WTC11 (cell line): ENCODE results near the gene CNTNAP2. TPM values are rescaled to one million over a fixed set of nuclear protein-coding genes. Genes with fewer than 3 reads are reported as not detected.

ENCODE experiments used
- ATAC-seq: fragments of 200-7000 bp; cut with Tn5 transposase; 2 replicates; pipeline ENCODE4 v1.10.0; 2021; ENCODE audit warnings: mild to moderate bottlenecking, moderate library complexity
- CTCF ChIA-PET: fragments of 300-600 bp; sonication (Branson Sonifier 250); formaldehyde crosslinking; loops from one replicate; lab custom pipeline; 2021; ENCODE audit warnings: antibody characterized with exemption; lab: Charles Lee
- POLR2A ChIA-PET: fragments of 350-600 bp; sonication (Branson Sonifier 250); formaldehyde crosslinking; loops from one replicate; lab custom pipeline; 2021; ENCODE audit warnings: antibody characterized with exemption; lab: Charles Lee
- DNase-seq: peaks from one replicate; pipeline ENCODE4 v3.0.0; 2021; ENCODE audit warnings: low spot score
- H3K27ac Mint-ChIP-seq: 2 replicates; pipeline ENCODE4 v1.8.0; 2021; ENCODE audit warnings: mixed read lengths
- H3K27me3 Mint-ChIP-seq: 2 replicates; pipeline ENCODE4 v1.8.0; 2021; ENCODE audit warnings: low read depth, mild to moderate bottlenecking, moderate library complexity, mixed read lengths
- H3K36me3 Mint-ChIP-seq: 2 replicates; pipeline ENCODE4 v1.8.0; 2021; ENCODE audit warnings: mixed read lengths
- H3K4me1 Mint-ChIP-seq: 2 replicates; pipeline ENCODE4 v1.8.0; 2022; ENCODE audit warnings: mixed read lengths
- H3K4me3 Mint-ChIP-seq: 2 replicates; pipeline ENCODE4 v1.8.0; 2021; ENCODE audit warnings: mild to moderate bottlenecking, moderate library complexity, mixed read lengths
- H3K9me3 Mint-ChIP-seq: 2 replicates; pipeline ENCODE4 v1.8.0; 2021; ENCODE audit warnings: mixed read lengths
- ARID4B ChIP-seq: sonication (generic); formaldehyde crosslinking; IDR thresholded peaks from 2 replicates; pipeline ENCODE4 v1.8.0; 2023; ENCODE audit warnings: missing genetic modification reagents, mild to moderate bottlenecking, borderline replicate concordance
- ATF1 ChIP-seq: sonication (generic); formaldehyde crosslinking; IDR thresholded peaks from 2 replicates; pipeline ENCODE4 v1.8.1; 2023; ENCODE audit warnings: mild to moderate bottlenecking, moderate library complexity, missing genetic modification reagents
- ATF6 ChIP-seq: sonication (generic); formaldehyde crosslinking; IDR thresholded peaks from 2 replicates; pipeline ENCODE4 v1.8.1; 2023; ENCODE audit warnings: mild to moderate bottlenecking, missing genetic modification reagents
- ELF4 ChIP-seq: sonication (generic); formaldehyde crosslinking; IDR thresholded peaks from 2 replicates; pipeline ENCODE4 v1.8.1; 2022; ENCODE audit warnings: low read depth, mild to moderate bottlenecking, moderate library complexity, missing genetic modification reagents
- ERG ChIP-seq: fragments of 250-450 bp; sonication (Bioruptor Pico); IDR thresholded peaks from 2 replicates; pipeline ENCODE4 v1.8.0; 2021; ENCODE audit warnings: mild to moderate bottlenecking
- ESRRA ChIP-seq: sonication (generic); formaldehyde crosslinking; IDR thresholded peaks from 2 replicates; pipeline ENCODE4 v1.8.1; 2022; ENCODE audit warnings: mild to moderate bottlenecking, missing genetic modification reagents, borderline replicate concordance
- ETV6 ChIP-seq: sonication (generic); formaldehyde crosslinking; IDR thresholded peaks from 2 replicates; pipeline ENCODE4 v1.8.1; 2022; ENCODE audit warnings: mild to moderate bottlenecking, missing genetic modification reagents
- FOXK1 ChIP-seq: sonication (generic); formaldehyde crosslinking; IDR thresholded peaks from 2 replicates; pipeline ENCODE4 v1.8.0; 2022; ENCODE audit warnings: mild to moderate bottlenecking, moderate library complexity, missing genetic modification reagents
- NFATC4 ChIP-seq: fragments of 250-450 bp; sonication (Bioruptor Pico); IDR thresholded peaks from 2 replicates; pipeline ENCODE4 v1.9.0; 2021; ENCODE audit warnings: mild to moderate bottlenecking
- PREB ChIP-seq: sonication (generic); formaldehyde crosslinking; IDR thresholded peaks from 2 replicates; pipeline ENCODE4 v1.8.1; 2022; ENCODE audit warnings: mild to moderate bottlenecking, missing genetic modification reagents, moderate library complexity, borderline replicate concordance
- SP1 ChIP-seq: sonication (generic); formaldehyde crosslinking; conservative IDR thresholded peaks from 2 replicates; pipeline ENCODE4 v1.8.1; 2022; ENCODE audit warnings: missing genetic modification reagents
- ZBTB21 ChIP-seq: sonication (generic); formaldehyde crosslinking; IDR thresholded peaks from 2 replicates; pipeline ENCODE4 v1.8.1; 2023; ENCODE audit warnings: mild to moderate bottlenecking, missing genetic modification reagents, borderline replicate concordance
- ZBTB43 ChIP-seq: sonication (generic); formaldehyde crosslinking; IDR thresholded peaks from 2 replicates; pipeline ENCODE4 v1.8.1; 2023; ENCODE audit warnings: mild to moderate bottlenecking, missing genetic modification reagents
- ZNF263 ChIP-seq: sonication (generic); formaldehyde crosslinking; IDR thresholded peaks from 2 replicates; pipeline ENCODE4 v1.8.1; 2022; ENCODE audit warnings: low read depth, mild to moderate bottlenecking, moderate library complexity, missing genetic modification reagents
- ZNF317 ChIP-seq: sonication (generic); formaldehyde crosslinking; IDR thresholded peaks from 2 replicates; pipeline ENCODE4 v1.8.1; 2023; ENCODE audit warnings: low read depth, mild to moderate bottlenecking, moderate library complexity, missing genetic modification reagents, borderline replicate concordance
- ZNF512 ChIP-seq: sonication (generic); formaldehyde crosslinking; IDR thresholded peaks from 2 replicates; pipeline ENCODE4 v1.8.1; 2022; ENCODE audit warnings: missing genetic modification reagents, borderline replicate concordance
- total RNA-seq: library from RNA; stranded (reverse); gene quantifications from 3 replicates; pipeline ENCODE4 v1.2.3, GENCODE V29; 2021
- TF ChIP-seq, protein P1 (sequence below): fragments of 250-450 bp; sonication (Bioruptor Pico); IDR thresholded peaks from 2 replicates; pipeline ENCODE4 v1.9.0; 2021; ENCODE audit warnings: mild to moderate bottlenecking
- TF ChIP-seq, protein P2 (sequence below): fragments of 250-450 bp; sonication (Bioruptor Pico); conservative IDR thresholded peaks from 2 replicates; pipeline ENCODE4 v1.9.0; 2021; ENCODE audit warnings: mild to moderate bottlenecking

CNTNAP2 gene
- total RNA-seq, 1 experiment from 2014 or later, result 63.8 TPM

DNA sequence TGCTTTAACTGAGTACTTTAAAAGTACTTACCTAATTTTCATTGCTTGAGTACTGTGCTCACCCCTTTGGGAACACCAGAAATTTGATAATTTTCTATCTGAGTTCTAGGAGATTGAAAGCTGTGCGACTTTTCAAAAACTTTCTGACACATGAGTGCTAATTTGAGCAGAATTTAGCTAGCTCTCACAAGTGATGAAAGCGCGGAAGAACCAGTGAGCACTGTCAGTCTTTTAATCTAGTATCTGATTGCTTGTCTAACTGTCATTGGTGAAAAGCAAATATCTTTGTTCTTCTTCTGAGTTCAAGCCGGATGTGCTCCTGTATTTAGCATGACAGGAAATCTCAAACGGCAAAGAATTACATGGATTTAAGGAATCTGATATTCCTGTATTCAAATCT lies 899.4 kb downstream of the CNTNAP2 start (continued):
- TF ChIP-seq ATF6 (no peak), ETV6 (no peak), ERG (CRISPR knock-in tag) (no peak), ZBTB43 (CRISPR knock-in tag) (no peak), ESRRA (no peak), SP1 (CRISPR knock-in tag) (no peak), ZNF512 (no peak), PREB (no peak)
- TF ChIP-seq, protein P1, sequence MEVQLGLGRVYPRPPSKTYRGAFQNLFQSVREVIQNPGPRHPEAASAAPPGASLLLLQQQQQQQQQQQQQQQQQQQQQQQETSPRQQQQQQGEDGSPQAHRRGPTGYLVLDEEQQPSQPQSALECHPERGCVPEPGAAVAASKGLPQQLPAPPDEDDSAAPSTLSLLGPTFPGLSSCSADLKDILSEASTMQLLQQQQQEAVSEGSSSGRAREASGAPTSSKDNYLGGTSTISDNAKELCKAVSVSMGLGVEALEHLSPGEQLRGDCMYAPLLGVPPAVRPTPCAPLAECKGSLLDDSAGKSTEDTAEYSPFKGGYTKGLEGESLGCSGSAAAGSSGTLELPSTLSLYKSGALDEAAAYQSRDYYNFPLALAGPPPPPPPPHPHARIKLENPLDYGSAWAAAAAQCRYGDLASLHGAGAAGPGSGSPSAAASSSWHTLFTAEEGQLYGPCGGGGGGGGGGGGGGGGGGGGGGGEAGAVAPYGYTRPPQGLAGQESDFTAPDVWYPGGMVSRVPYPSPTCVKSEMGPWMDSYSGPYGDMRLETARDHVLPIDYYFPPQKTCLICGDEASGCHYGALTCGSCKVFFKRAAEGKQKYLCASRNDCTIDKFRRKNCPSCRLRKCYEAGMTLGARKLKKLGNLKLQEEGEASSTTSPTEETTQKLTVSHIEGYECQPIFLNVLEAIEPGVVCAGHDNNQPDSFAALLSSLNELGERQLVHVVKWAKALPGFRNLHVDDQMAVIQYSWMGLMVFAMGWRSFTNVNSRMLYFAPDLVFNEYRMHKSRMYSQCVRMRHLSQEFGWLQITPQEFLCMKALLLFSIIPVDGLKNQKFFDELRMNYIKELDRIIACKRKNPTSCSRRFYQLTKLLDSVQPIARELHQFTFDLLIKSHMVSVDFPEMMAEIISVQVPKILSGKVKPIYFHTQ (CRISPR knock-in tag), result no peak
- TF ChIP-seq, all 79 proteins: peak for 0

- no peak overlapping the region for H3K4me3 Mint-ChIP-seq
- POLR2A ChIA-PET, result no interaction called here
- ATAC-seq, result no peak
- no peak for DNase-seq
- no peak overlapping the region for H3K27ac Mint-ChIP-seq
- H3K36me3 Mint-ChIP-seq, result no peaks in the 10 kb centered on the region
- no peaks in the 10 kb centered on the region for H3K4me1 Mint-ChIP-seq
- no peaks in the 10 kb centered on the region for H3K27me3 Mint-ChIP-seq
- CTCF ChIA-PET, result no interaction called here
- H3K9me3 Mint-ChIP-seq, result peaks cover 4% of the 10 kb centered on the region
- TF ChIP-seq ZNF317 (CRISPR knock-in tag), result no peak
- TF ChIP-seq ZNF263 (CRISPR knock-in tag), result no peak
- no peak for TF ChIP-seq PREB
- no peak for TF ChIP-seq ESRRA
- TF ChIP-seq NFATC4 (CRISPR knock-in tag), result no peak
- no peak for TF ChIP-seq ELF4
- TF ChIP-seq ARID4B (CRISPR knock-in tag), result no peak
- TF ChIP-seq, protein P2, sequence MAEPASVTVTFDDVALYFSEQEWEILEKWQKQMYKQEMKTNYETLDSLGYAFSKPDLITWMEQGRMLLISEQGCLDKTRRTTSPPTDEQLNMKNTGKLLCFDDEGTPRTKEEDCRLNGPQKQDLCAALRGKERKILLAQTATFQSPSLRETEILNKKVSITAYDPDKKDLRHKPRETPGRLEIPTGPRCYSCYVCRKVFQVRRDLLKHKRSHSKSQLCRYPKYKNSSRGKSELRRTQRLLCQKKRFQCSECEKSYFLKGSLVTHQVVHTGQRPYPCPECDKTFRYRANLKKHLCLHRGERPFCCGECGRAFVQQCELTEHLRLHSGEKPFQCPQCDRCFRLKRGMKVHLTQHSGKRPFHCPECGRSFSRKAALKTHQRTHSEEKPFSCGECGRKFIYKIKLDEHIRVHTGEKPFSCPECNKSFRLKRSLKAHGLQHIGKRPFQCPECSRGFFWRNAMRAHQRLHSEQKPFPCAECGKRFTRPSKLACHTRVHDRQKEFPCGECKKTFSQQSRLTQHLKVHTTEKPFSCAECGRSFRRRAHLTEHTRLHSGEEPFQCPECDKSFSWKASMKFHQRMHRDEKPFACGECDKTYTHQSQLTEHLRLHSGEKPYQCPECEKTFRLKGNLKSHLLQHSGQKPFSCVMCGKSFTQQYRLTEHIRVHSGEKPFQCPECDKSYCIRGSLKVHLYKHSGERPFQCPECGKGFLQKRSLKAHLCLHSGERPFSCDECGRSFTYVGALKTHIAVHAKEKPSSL (CRISPR knock-in tag), result no peak
- no peak for TF ChIP-seq ZBTB21 (CRISPR knock-in tag)
- TF ChIP-seq FOXK1 (CRISPR knock-in tag), result no peak
- TF ChIP-seq ATF1, result no peak
Observed at GRCh38 chr7:147022056-147022455, 905.5 kb downstream of the CNTNAP2 start.
